Stimulated activated CD8-positive, alpha-beta memory T cell treated with anti-CD3 and anti-CD28 coated beads, Interleukin-12 subunit alpha, Interleukin-12 subunit beta, amount 100 ng/mL, for 4 hours (primary cell): ENCODE measurements around the gene ATRIP.

ENCODE experiments used
- DNase-seq: peaks from one replicate; pipeline ENCODE4 v3.0.0-alpha.2; 2020; ENCODE audit warnings: low read depth

The ATRIP gene

GRCh38 chr3:48504051-48504946, 57.8 kb downstream of the ATRIP start, which contains the start of gene SHISA5:
TSS of gene SHISA5 (minus strand) at chr3:48504174. CDS start at chr3:48504094, 80 bp downstream.
- DNase-seq = peak; percentile 40

GRCh38 chr3:48505146-48505545, 58.6 kb downstream of the ATRIP start:
- DNase-seq = no peak

- no peak for DNase-seq
These were observed 59.5 kb downstream of the ATRIP start for GRCh38 chr3:48505968-48506504.

GRCh38 chr3:48507256-48508061, 60.9 kb downstream of the ATRIP start:
- peak; percentile 49 for DNase-seq

GRCh38 chr3:48511551-48511950, 65.0 kb downstream of the ATRIP start:
- DNase-seq = no peak

- no peak for DNase-seq
These were observed 68.1 kb downstream of the ATRIP start for GRCh38 chr3:48514431-48515227.
